NCI-H526 treated with DMSO at 0.1 percent for 48 hours (cell line): Measurements from ENCODE around the gene LRATD1.
A peak's percentile ranks its signal among the peaks of the same experiment; 100 is the strongest.

Experiments
- DNase-seq: peaks from one replicate; lab custom pipeline; 2025; lab: John Stamatoyannopoulos, UW

The LRATD1 gene

DNA sequence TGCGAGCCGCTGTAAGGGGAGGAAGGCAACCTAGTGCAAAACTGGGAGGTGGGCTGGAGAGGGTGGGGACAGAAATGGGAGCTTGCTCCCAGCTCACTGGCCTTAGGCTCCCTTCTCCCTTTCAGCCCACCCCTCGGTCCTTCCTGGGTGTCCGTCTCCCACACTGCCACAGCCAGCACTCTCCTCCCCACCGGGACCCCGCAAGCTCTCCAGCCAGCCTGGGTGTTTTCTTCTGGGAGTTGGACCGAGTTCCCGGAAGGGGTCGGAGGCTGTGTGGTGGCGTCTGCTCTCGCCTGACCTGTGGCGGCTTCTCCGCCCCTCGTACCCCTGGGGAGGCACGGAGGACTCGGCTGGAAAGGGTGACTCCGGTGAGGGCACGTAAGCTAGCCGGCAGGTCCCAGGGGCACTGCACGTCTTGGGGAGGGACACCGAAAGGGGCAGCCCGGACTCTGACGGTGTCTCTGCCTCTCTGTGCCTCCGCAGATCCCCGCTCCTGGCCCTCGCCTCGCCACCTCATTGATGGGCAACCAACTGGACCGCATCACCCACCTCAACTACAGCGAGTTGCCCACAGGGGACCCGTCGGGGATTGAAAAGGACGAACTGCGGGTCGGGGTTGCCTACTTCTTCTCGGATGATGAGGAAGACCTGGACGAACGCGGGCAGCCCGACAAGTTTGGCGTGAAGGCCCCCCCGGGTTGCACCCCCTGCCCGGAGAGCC lies 1.1 kb downstream of the LRATD1 start:
- no peak for DNase-seq

DNA sequence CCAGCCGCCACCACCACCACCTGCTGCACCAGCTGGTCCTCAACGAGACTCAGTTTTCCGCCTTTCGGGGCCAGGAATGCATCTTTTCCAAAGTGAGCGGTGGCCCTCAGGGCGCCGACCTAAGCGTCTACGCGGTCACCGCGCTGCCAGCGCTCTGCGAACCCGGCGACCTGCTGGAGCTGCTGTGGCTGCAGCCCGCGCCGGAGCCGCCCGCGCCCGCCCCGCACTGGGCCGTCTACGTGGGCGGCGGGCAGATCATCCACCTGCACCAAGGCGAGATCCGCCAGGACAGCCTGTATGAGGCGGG lies 1.6 kb downstream of the LRATD1 start:
- no peak for DNase-seq

DNA sequence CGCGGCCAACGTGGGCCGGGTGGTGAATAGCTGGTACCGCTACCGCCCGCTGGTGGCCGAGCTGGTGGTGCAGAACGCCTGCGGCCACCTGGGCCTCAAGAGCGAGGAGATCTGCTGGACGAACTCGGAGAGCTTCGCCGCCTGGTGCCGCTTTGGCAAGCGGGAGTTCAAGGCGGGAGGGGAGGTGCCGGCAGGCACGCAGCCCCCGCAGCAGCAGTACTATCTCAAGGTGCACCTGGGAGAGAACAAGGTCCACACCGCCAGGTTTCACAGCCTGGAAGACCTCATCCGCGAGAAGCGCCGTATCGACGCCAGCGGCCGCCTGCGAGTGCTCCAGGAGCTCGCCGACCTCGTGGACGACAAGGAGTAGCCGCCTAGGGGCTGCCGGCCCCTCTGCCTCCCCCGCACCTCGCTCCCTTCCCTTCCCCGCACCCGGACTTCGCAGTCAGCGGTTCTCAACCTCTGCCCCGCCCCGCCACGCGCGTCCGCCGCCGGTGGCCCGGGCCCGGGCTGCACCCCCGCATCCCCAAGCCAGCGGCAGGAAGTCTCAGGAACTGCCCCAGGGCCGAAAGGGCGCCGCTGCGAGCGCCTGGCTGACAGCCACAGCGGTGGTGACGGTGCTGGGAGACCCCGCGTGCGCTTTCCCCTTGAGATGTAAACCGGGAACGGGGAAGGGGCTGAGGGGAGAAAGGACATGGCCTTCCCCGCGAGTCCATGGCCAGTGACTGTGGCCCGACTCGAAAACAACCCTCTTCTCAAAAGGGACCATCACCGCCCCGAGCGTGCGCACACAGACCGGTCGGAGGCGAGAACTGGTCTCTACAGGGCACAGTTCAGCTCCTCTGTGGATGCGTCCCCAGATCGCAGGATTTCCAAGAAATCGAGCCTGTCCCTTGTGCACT lies 2.2 kb downstream of the LRATD1 start:
- peak; percentile 51 for DNase-seq

DNA sequence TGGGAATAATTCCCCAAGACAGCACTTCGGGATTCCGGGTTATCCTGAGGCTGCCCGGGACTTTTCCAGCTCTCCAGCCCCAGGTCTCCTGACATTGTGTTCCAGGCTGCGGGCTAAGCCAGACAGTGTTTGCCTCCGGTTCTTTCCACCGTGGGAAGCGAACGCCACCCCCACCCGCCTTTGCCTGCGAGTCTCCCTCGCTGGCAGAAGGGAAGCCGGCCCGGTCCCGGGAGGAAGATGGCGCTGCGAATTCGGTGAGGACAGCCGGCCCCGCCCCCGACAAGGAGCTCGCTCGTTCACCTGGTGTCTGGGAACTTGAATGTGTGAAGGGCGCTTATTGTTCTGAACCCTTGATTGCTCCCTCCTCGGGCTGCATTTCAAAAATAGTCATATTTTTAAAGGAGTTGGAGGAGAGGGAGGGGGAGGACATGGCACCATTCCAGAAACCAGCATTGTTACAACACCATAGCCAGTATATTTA lies 2.9 kb downstream of the LRATD1 start:
- peak; percentile 80 for DNase-seq

DNA sequence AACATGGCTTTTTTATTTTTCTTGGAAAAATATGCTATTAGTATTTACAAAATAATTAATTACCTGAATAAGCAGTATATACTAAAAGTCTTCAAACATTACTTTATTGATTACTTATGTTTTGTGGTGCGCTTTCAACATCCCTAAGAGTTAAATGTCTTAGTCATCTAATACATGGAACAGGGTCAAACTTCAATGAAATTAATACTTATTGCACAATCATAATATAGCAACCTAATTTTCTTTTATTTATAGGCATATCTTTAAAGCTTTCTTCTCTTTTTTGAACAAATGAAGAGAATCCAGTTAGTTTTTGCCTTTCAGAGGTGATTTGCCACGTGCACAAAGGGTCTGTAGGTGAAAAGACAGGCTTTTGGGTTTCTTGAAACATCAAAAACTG lies 6.0 kb downstream of the LRATD1 start:
- no peak for DNase-seq

DNA sequence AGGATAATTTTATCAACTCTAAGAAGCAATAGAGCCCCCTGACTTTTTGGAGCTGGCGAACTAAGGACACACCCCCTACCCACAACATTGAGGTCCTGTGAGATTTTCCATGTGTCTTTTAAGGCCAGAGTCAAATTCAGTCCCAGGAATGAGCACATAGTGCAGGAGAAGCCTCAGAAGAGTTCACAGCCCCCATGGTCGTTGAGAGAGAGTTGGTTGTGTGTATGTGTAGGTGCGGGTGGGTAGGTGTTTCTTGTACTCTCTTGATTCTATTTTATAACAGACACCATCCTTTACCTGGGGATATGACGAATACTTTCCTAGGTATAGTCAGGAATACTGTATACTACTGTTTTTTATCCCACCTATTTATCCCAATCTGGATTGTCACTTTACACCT lies 8.6 kb downstream of the LRATD1 start:
- DNase-seq: no peak

DNA sequence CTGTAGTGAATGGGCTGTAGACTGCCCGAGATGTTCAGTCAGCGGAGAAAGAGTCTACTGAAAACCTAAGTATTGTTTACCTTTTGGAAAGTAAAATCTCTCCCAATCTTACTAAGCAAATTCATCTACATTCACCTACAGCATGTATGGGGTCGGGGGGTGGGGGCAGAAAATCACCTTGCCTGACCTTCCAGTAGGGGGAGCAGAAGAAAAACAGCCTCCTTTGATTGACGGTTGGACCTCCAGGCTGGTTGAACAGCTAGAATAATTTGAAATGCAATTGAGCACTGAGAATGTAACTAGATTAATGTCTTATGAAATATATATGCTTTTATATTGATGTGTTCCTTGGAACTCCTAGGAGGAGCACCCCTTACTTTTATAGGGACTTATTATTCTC lies 10.0 kb downstream of the LRATD1 start:
- DNase-seq: no peak

DNA sequence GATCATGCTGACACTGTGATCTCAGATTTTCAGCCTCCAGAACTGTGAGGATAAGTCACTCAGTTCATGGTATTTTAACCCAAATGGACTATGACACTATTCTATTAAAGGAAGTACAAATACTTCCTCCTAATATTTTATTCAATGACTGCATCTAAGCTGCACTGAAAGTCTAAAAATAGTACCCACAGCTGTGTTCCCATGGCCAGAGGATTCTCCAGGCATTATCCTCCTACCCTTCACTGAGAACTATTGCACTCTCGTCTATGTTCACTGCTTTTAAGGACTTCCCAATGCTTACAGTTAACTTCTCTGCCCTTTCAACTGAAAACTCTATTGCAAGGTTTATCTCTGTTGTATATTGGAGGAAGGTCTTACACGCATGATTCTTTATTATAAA lies 15.2 kb downstream of the LRATD1 start:
- DNase-seq: no peak

DNA sequence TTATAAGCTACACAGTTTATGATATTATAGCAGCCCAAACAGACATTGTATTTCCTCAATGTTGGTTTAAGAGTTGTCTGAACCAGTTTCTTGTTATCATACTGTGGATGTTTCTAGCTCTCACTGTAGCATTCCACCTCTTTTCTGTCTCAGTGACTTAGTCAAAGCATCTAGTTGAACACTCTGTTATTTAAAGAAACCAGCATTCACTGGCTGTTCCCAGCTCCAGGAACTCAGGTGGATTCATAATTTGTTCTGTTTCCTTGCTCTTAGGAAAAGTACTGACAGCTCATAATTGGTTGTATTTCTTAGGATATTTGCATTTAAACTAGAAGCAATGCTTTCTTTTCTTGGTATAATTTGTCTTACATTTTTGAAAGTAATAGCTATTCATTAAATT lies 17.5 kb downstream of the LRATD1 start:
- no peak for DNase-seq

DNA sequence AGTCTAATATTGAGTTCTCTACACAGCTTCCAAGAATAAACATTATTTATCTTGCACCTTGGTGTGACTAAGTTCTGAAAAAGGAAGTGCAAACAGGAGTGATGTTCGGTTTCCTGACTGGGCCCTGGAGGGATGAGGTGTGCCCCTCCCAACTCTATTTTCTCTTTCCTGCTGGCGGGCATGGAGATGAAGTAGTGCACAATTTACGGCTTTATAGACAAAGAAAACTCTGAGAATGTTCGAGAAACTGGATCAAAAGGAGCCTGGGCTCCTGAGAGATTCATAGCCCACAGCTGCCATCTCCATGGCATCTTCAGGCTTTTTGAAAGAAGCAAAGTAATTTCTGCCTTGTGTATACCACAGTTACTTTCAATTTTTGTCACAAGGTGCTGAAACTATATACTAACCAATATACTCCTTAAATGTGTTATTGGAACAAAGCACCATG lies 22.3 kb downstream of the LRATD1 start:
- DNase-seq: no peak

DNA sequence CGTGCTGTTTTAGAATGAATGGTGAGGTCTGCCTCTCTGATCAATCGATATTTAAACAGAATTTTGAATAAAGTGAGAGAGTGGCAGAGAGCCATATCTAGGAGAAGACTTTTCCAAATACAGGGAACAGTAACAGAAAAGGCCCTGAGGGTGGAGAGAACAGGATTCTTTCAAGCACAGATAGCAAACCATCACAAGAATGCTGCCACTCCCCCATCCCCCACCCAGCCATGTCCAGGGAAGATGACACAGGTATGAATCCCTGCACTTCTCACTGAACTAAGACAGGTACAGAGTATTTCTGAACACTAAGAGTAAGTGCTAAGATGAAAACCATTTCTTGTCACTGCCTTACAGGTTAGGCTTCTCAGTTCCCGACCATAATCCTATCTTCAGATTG lies 23.6 kb downstream of the LRATD1 start:
- DNase-seq: no peak

DNA sequence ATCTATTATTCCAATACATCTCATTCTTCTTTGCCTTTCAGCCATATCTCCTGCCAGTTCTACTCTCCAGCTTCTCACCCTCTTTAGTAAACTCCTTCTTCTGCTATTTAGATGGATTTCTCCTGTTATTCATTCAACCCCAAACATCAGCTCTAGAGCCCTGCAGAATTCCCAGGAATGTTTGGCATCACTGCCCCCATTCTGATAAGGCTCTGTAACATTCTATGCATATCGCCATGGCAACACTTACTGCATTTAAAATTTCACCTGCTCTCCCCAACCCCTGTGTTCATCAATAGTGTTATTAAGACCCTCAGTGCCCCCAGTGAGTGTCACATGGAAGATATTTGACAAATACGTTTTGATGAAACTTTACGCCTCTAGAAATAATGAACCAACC lies 28.6 kb downstream of the LRATD1 start:
- DNase-seq: no peak

DNA sequence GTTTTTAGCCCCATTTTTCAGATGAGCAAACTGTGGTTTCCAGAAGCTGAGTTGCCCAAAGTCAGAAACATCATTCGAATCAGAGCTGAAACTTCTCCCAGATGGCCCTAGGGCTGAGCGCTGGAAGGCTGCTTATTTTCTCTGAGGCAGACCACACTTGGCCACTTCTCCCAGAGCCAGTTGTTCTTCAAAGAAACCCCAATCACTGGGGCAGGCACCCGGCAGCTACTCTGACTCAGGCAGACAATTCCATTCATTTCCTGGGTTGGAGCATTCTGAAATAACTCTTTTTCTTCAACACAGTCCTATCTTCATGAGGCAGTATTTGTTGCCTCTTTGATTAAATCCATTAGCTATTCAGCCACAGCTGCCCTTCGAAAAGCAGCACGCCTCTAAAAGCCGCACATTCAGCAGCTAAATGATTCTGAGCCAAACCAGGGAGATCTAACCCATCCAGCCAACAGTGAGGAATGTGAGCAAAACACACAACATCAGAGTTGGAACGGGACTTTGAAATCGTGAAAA lies 40.9 kb downstream of the LRATD1 start:
- DNase-seq: no peak

DNA sequence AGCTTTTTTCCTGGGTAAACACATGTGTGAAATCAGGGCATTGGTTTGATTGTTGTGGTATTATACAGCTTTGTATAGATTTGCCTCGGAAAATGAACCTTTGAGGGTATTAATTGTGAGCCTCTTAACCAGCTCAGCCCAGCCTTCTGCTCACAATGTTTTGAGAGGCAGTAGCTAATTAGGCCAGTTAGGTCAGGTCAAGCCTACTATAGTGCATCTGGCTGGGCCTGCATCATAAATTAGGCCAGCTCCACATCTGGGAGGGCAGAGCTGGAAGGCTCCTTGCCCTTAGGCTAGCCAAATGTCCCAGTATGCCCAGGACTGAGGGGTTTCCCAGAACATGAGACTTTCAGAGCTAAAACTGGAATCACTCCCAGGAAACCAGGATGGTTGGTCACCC lies 43.0 kb downstream of the LRATD1 start:
- DNase-seq: no peak

DNA sequence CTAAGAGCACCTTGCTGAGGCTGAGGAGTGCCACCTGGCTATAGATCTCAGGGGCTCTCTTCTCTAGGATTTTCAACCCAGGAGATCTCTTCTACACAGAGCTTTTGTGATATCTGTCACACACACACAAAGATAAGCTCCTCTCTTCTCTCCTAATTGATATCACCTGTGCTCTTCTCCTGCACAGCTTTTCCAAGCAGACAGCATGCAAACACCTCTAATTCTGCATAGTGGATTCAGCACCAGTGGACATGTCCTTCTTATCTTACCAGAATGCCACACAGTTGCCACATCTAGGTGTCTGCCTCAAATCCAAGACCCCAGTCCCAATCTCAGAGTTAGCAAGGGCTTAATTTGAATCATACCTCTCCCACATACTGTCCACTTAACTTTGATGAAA lies 43.9 kb downstream of the LRATD1 start:
- DNase-seq: no peak

DNA sequence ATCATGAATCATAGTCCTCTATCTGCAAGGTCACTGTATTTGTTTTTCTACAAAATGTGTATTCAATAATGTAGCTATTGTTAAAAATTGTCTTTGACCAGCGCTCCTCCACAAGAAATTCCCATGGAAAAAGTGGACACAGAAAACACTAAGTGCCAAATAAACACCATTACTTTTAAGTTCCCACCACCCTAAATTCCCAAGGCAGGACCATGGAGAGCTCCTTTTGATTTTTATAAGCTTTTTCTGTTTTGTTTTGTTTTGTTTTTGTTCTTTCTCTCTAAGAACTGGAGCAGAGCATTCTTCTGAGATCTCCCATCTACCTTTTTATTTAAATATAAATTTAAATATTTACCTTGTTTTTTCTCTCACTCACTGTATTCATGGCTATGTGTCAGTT lies 44.5 kb downstream of the LRATD1 start:
- no peak for DNase-seq

DNA sequence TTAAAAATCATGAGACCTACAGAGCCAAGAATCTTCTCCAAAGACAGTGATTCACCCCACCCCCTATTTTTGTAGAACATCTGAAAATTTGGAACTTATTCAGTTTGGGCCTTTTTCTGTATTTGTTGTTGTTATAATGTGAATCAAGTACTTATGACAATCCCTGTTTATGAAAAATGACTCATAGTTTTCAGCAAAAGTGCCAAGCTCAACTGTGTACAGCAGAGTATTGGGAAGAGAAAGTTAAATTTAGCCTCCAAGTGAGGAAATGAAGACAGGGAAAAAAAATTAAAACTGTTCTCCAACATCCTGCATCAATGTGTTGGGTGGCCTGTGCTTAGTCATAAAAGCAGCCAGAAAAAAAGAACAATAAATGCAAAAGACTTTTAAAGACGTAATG lies 46.2 kb downstream of the LRATD1 start:
- no peak for DNase-seq

DNA sequence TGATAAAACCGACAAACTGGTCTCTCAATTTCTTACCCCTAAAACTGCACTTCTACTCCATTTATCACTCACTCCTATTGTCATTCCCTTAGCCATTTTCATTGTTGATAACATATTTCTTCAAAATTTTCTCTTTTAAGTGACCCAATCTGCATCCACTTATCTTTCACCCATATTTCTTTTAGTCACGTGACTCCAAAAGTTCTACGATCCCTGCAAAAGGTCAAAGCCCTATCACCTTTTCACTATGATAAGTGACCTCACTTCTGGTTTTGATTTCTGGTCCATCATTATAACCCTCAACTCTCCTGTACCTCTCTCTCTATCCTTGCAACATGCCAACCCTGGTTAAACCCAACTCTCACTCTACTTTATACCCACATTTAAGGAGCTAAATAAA lies 49.1 kb downstream of the LRATD1 start:
- no peak for DNase-seq
